Rectal smooth muscle tissue (tissue), 1 donor: ENCODE results near the gene ACACB.

Experiments used
- H3K27ac ChIP-seq: one replicate; pipeline ENCODE4 v1.7.0; 2013; ENCODE audit warnings: low read depth, low read length, inconsistent platforms
- H3K27me3 ChIP-seq: one replicate; pipeline ENCODE4 v1.7.0; 2013; ENCODE audit warnings: low read length; ENCODE audit not compliant: control insufficient read depth, insufficient read depth
- H3K36me3 ChIP-seq: one replicate; pipeline ENCODE4 v1.7.0; 2013; ENCODE audit warnings: low read length; ENCODE audit not compliant: control insufficient read depth, insufficient read depth
- H3K4me1 ChIP-seq: one replicate; pipeline ENCODE4 v1.7.0; 2013; ENCODE audit warnings: low read length; ENCODE audit not compliant: control insufficient read depth, insufficient read depth
- H3K4me3 ChIP-seq: one replicate; pipeline ENCODE4 v1.7.0; 2013; ENCODE audit warnings: low read length
- H3K9ac ChIP-seq: one replicate; pipeline ENCODE4 v1.7.0; 2013; ENCODE audit warnings: low read length

ACACB gene

GRCh38 chr12:109191621-109192250 lies 75.3 kb downstream of the ACACB start:
- H3K27ac ChIP-seq, result no peak overlapping the region
- H3K4me1 ChIP-seq, result no peaks in the 10 kb centered on the region
- H3K36me3 ChIP-seq, result peaks cover 56% of the 10 kb centered on the region
- no peak overlapping the region for H3K9ac ChIP-seq
- no peaks in the 10 kb centered on the region for H3K27me3 ChIP-seq
- H3K4me3 ChIP-seq, result no peak overlapping the region

- Histone ChIP-seq H3K4me1 (no peaks in the 10 kb centered on the region), H3K27me3 (no peaks in the 10 kb centered on the region), H3K4me3 (no peak overlapping the region), H3K27ac (no peak overlapping the region), H3K9ac (no peak overlapping the region), H3K36me3 (peaks cover 58% of the 10 kb centered on the region)
These were observed 76.0 kb downstream of the ACACB start for GRCh38 chr12:109192358-109192757.

DNA sequence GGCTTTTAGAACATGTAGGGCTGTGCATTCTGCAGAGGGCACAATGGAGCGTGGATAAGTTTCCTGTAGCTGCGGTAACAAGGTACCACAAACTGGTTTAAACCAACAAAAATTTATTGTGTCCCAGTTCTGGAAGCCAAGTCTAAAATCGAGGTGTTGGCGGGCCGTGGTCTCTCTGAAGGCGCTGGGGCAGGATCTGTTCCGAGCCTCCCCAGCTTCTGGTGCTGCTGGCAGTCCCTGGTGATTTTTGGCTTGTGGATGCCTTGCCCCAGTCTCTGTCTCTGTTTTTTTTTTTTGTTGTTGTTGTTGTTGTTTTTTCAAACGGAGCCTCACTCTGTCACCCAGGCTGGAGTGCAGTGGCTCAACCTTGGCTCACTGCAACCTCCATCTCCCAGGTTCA lies 77.5 kb downstream of the ACACB start:
- H3K36me3 ChIP-seq, result peaks cover 52% of the 10 kb centered on the region

GRCh38 chr12:109196332-109196731 lies 79.9 kb downstream of the ACACB start:
- Histone ChIP-seq H3K4me1 (no peaks in the 10 kb centered on the region), H3K9ac (no peak overlapping the region), H3K36me3 (peaks cover 44% of the 10 kb centered on the region), H3K27ac (no peak overlapping the region), H3K4me3 (no peak overlapping the region), H3K27me3 (no peaks in the 10 kb centered on the region)

More for the DNA sequence above, 77.5 kb downstream of the ACACB start:
- Histone ChIP-seq H3K27ac (no peak overlapping the region), H3K9ac (no peak overlapping the region), H3K4me1 (no peaks in the 10 kb centered on the region), H3K4me3 (no peak overlapping the region), H3K27me3 (no peaks in the 10 kb centered on the region)

- Histone ChIP-seq H3K27me3 (no peaks in the 10 kb centered on the region), H3K27ac (no peak overlapping the region), H3K4me1 (no peaks in the 10 kb centered on the region), H3K36me3 (peaks cover 41% of the 10 kb centered on the region), H3K9ac (no peak overlapping the region), H3K4me3 (no peak overlapping the region)
These were observed 80.9 kb downstream of the ACACB start for GRCh38 chr12:109197327-109197726.

DNA sequence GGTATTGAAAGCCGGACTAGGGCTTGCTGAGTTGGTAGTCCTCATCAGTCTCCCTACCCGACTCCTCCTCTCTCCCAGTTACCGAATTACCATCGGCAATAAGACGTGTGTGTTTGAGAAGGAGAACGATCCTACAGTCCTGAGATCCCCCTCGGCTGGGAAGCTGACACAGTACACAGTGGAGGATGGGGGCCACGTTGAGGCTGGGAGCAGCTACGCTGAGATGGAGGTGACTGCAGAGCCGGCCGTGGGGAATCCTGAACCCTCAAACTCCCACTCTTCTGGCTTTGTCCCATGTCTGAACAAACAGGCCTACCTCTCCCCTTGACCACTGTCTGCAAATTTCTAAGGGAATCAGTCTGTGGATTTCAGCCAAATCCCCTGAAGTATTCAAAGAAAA lies 82.9 kb downstream of the ACACB start:
- H3K4me1 ChIP-seq, result no peaks in the 10 kb centered on the region
- no peak overlapping the region for H3K9ac ChIP-seq

DNA sequence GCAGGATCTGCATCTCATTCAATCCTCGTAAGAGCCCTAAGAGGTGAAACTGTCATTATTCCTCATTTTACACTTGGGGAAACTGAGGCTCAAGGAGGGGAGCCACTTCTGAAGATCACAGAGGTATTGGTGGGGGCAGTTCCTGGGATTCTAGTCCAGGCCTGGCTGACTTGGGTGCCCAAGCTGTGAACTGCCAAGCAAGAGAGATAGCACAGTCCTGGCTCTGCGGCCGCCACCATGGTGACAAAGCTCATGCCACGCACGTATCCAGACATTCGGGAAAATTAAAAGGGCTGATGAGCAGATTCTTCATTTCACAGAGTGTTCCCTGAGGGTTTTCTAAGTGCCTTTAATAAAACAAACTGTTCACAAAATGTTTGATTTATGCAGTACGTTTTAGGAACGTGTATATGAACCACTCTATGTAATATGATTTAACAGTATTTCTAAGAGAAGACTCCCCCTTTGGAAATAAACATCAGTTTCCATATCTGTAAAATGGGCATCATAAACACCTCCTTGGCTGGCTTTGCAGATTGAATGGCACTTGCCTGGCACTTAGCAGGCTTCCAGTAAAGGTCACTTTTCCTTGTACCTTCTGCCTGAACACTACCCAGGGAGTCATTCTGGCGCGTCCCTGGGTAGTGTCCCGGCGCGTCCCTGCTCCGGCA lies 84.6 kb downstream of the ACACB start:
- H3K9ac ChIP-seq, result no peak overlapping the region
- H3K4me1 ChIP-seq, result no peaks in the 10 kb centered on the region
- H3K27ac ChIP-seq, result no peak overlapping the region
- H3K4me3 ChIP-seq, result no peak overlapping the region
- no peaks in the 10 kb centered on the region for H3K27me3 ChIP-seq
- peaks cover 34% of the 10 kb centered on the region for H3K36me3 ChIP-seq

More for the DNA sequence above, 82.9 kb downstream of the ACACB start:
- H3K4me3 ChIP-seq, result no peak overlapping the region
- H3K36me3 ChIP-seq, result peaks cover 37% of the 10 kb centered on the region
- no peak overlapping the region for H3K27ac ChIP-seq
- H3K27me3 ChIP-seq, result no peaks in the 10 kb centered on the region

GRCh38 chr12:109201496-109201885 lies 85.1 kb downstream of the ACACB start:
- Histone ChIP-seq H3K9ac (no peak overlapping the region), H3K4me3 (no peak overlapping the region), H3K36me3 (peaks cover 31% of the 10 kb centered on the region)

GRCh38 chr12:109202770-109203169 lies 86.4 kb downstream of the ACACB start:
- Histone ChIP-seq H3K36me3 (peaks cover 30% of the 10 kb centered on the region), H3K27ac (no peak overlapping the region), H3K4me1 (no peaks in the 10 kb centered on the region), H3K9ac (no peak overlapping the region), H3K27me3 (no peaks in the 10 kb centered on the region), H3K4me3 (no peak overlapping the region)

More at GRCh38 chr12:109201496-109201885, 85.1 kb downstream of the ACACB start:
- Histone ChIP-seq H3K27me3 (no peaks in the 10 kb centered on the region), H3K27ac (no peak overlapping the region), H3K4me1 (no peaks in the 10 kb centered on the region)

DNA sequence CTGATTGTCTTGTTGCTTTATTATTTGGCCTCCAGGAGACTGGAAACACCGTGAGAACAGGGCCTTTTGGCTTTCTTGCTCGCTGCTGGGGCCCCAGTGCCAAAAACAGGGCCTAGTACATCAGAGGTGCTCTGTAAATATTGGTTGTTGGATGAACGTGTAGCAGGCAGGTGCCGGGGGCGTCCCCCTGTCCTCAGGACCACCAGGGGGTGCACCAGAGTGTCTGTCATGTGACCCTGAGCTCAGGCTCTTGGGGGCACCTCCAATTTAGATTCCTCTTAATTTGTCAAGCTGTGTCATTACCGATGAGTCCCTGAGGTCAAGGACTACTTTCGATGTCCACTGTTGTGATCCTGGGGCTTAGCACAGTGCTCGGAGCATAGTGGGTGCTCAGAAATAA lies 87.1 kb downstream of the ACACB start:
- H3K4me3 ChIP-seq, result no peak overlapping the region
- H3K27me3 ChIP-seq, result no peaks in the 10 kb centered on the region
- H3K36me3 ChIP-seq, result peaks cover 33% of the 10 kb centered on the region
- no peak overlapping the region for H3K27ac ChIP-seq
- no peak overlapping the region for H3K9ac ChIP-seq
- H3K4me1 ChIP-seq, result no peaks in the 10 kb centered on the region

- Histone ChIP-seq H3K4me3 (no peak overlapping the region), H3K27ac (no peak overlapping the region), H3K27me3 (no peaks in the 10 kb centered on the region), H3K9ac (no peak overlapping the region), H3K36me3 (peaks cover 42% of the 10 kb centered on the region), H3K4me1 (no peaks in the 10 kb centered on the region)
These were observed 92.7 kb downstream of the ACACB start for GRCh38 chr12:109209082-109209481.

- no peak overlapping the region for H3K4me3 ChIP-seq
- H3K4me1 ChIP-seq, result no peaks in the 10 kb centered on the region
- no peaks in the 10 kb centered on the region for H3K27me3 ChIP-seq
- no peak overlapping the region for H3K9ac ChIP-seq
- H3K36me3 ChIP-seq, result peaks cover 39% of the 10 kb centered on the region
- H3K27ac ChIP-seq, result no peak overlapping the region
These were observed 96.2 kb downstream of the ACACB start for GRCh38 chr12:109212460-109213115.
